SU-DHL-6 (cell line): ENCODE data around the gene ALDH1L2.

Source experiments
- H2AFZ ChIP-seq: fragments of 200-600 bp; sonication (generic); 2 replicates; pipeline ENCODE4 v1.6.1; 2014; ENCODE audit warnings: low read depth, mild to moderate bottlenecking, moderate library complexity, mixed read lengths, antibody characterized with exemption, low read length; ENCODE audit not compliant: severe bottlenecking
- H3F3A ChIP-seq: fragments of 200-600 bp; shearing (Covaris generic); 2 replicates; pipeline ENCODE4 v1.6.0; 2016; ENCODE audit warnings: antibody characterized with exemption, mild to moderate bottlenecking; ENCODE audit not compliant: insufficient read depth
- H3K27ac ChIP-seq: fragments of 200-600 bp; sonication (generic); 2 replicates; pipeline ENCODE4 v1.5.1; 2016; ENCODE audit warnings: low read depth, mild to moderate bottlenecking, low read length, moderate library complexity, mixed read lengths
- H3K27me3 ChIP-seq: fragments of 200-600 bp; sonication (generic), shearing (Covaris generic); 2 replicates; pipeline ENCODE4 v1.6.0; 2014; ENCODE audit warnings: mild to moderate bottlenecking, low read length
- H3K36me3 ChIP-seq: fragments of 200-600 bp; sonication (generic); 2 replicates; pipeline ENCODE4 v1.6.1; 2014; ENCODE audit warnings: mild to moderate bottlenecking, low read length, mixed read lengths
- H3K4me2 ChIP-seq: fragments of 300-600, 200-600 bp; shearing (Covaris generic), sonication (generic); 2 replicates; pipeline ENCODE4 v1.6.0; 2014; ENCODE audit warnings: low read length, low read depth, mild to moderate bottlenecking; ENCODE audit not compliant: poor library complexity, severe bottlenecking
- H3K4me3 ChIP-seq: fragments of 200-600 bp; sonication (generic); 2 replicates; pipeline ENCODE4 v1.5.1; 2014; ENCODE audit warnings: antibody characterized with exemption, low read length, mild to moderate bottlenecking, mixed read lengths; ENCODE audit not compliant: insufficient read depth, poor library complexity, severe bottlenecking
- H3K79me2 ChIP-seq: fragments of 200-600 bp; sonication (generic); 2 replicates; pipeline ENCODE4 v1.6.1; 2014; ENCODE audit warnings: mild to moderate bottlenecking, low read length, moderate library complexity; ENCODE audit not compliant: insufficient read depth
- H3K9ac ChIP-seq: fragments of 200-600 bp; sonication (generic); 2 replicates; pipeline ENCODE4 v1.7.0; 2014; ENCODE audit warnings: mild to moderate bottlenecking, low read length
- H3K9me2 ChIP-seq: fragments of 200-600 bp; sonication (generic); replicated peaks from 2 replicates; pipeline ENCODE4 v1.6.1; 2014; ENCODE audit warnings: low read length; ENCODE audit not compliant: insufficient read depth
- H3K9me3 ChIP-seq: fragments of 200-600 bp; sonication (generic); 2 replicates; pipeline ENCODE4 v1.6.1; 2014; ENCODE audit warnings: low read length, mixed read lengths; ENCODE audit not compliant: insufficient read depth
- H4K20me1 ChIP-seq: fragments of 200-600 bp; sonication (generic); 2 replicates; pipeline ENCODE4 v1.6.1; 2014; ENCODE audit warnings: low read depth, mild to moderate bottlenecking, antibody characterized with exemption, low read length, moderate library complexity, mixed read lengths
- CTCF ChIP-seq: fragments of 200-600 bp; sonication (generic); IDR thresholded peaks from one replicate; pipeline ENCODE4 v1.5.1; 2017; ENCODE audit warnings: antibody characterized with exemption, mild to moderate bottlenecking, low read length, moderate library complexity; ENCODE audit not compliant: insufficient read depth, poor library complexity, severe bottlenecking
- EZH2phosphoT487 ChIP-seq: fragments of 200-600 bp; sonication (generic), shearing (Covaris generic); conservative IDR thresholded peaks from 2 replicates; pipeline ENCODE4 v1.6.1; 2018; ENCODE audit warnings: mild to moderate bottlenecking, antibody characterized with exemption, low read length, moderate library complexity, mixed read lengths

The ALDH1L2 gene

GRCh38 chr12:105047308-105047707, 37.0 kb downstream of the ALDH1L2 start:
- H3K4me3 ChIP-seq, result no peak overlapping the region
- no peaks in the 10 kb centered on the region for H4K20me1 ChIP-seq
- H3K36me3 ChIP-seq, result no peaks in the 10 kb centered on the region
- no peaks in the 10 kb centered on the region for H3K9me3 ChIP-seq
- no peaks in the 10 kb centered on the region for H3F3A ChIP-seq
- no peaks in the 10 kb centered on the region for H3K27me3 ChIP-seq
- no peaks in the 10 kb centered on the region for H3K9me2 ChIP-seq
- H3K9ac ChIP-seq, result no peak overlapping the region
- H3K4me2 ChIP-seq, result no peak overlapping the region
- TF ChIP-seq CTCF (no peak), EZH2phosphoT487 (no peak)
- no peaks in the 10 kb centered on the region for H3K79me2 ChIP-seq
- no peak overlapping the region for H3K27ac ChIP-seq
- H2AFZ ChIP-seq, result no peak overlapping the region

- H3K27me3 ChIP-seq, result no peaks in the 10 kb centered on the region
- no peaks in the 10 kb centered on the region for H3K36me3 ChIP-seq
- H3K4me2 ChIP-seq, result no peak overlapping the region
- no peak overlapping the region for H3K27ac ChIP-seq
- H3K9ac ChIP-seq, result no peak overlapping the region
- no peaks in the 10 kb centered on the region for H3K79me2 ChIP-seq
- no peak overlapping the region for H2AFZ ChIP-seq
- no peak overlapping the region for H3K4me3 ChIP-seq
- TF ChIP-seq CTCF (no peak), EZH2phosphoT487 (no peak)
- no peaks in the 10 kb centered on the region for H4K20me1 ChIP-seq
- no peaks in the 10 kb centered on the region for H3K9me2 ChIP-seq
- H3F3A ChIP-seq, result no peaks in the 10 kb centered on the region
- H3K9me3 ChIP-seq, result no peaks in the 10 kb centered on the region
Observed at GRCh38 chr12:105041186-105041585, 43.1 kb downstream of the ALDH1L2 start.

- H3K27me3 ChIP-seq, result no peaks in the 10 kb centered on the region
- H3K9ac ChIP-seq, result no peak overlapping the region
- no peak overlapping the region for H3K27ac ChIP-seq
- no peak overlapping the region for H3K4me3 ChIP-seq
- no peaks in the 10 kb centered on the region for H3K36me3 ChIP-seq
- H4K20me1 ChIP-seq, result no peaks in the 10 kb centered on the region
- H3F3A ChIP-seq, result no peaks in the 10 kb centered on the region
- no peak overlapping the region for H3K4me2 ChIP-seq
- TF ChIP-seq EZH2phosphoT487, result no peak
- no peak for TF ChIP-seq CTCF
- H3K79me2 ChIP-seq, result no peaks in the 10 kb centered on the region
- H2AFZ ChIP-seq, result no peak overlapping the region
- H3K9me3 ChIP-seq, result no peaks in the 10 kb centered on the region
- H3K9me2 ChIP-seq, result no peaks in the 10 kb centered on the region
Observed at GRCh38 chr12:105040476-105040875, 43.8 kb downstream of the ALDH1L2 start.
